NCI-H1694 treated with DMSO at 0.1 percent for 48 hours (cell line): Measurements from ENCODE around the gene MPDZ.

Experiments used
- DNase-seq: peaks from one replicate; lab custom pipeline; 2025; lab: John Stamatoyannopoulos, UW

MPDZ gene

DNA sequence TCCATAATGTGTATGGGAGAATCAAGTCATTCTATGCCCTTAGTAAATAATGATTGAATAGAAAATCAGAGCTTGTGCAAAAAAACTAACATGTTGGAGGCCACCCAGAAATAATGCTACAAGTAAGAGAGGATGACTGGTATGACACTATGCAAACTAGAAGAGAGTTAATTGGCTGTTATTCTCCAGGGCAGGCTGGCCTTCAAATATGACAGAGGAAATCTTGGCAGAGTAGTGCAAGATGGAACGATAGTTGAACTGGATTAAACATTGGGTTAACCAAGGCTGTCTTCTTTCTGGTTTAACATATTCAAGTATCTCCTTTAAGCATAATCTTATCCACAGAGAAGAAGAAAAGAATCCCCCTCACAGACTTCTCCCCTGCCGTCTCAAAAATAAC is 196.1 kb downstream of the MPDZ start:
- no peak for DNase-seq

DNA sequence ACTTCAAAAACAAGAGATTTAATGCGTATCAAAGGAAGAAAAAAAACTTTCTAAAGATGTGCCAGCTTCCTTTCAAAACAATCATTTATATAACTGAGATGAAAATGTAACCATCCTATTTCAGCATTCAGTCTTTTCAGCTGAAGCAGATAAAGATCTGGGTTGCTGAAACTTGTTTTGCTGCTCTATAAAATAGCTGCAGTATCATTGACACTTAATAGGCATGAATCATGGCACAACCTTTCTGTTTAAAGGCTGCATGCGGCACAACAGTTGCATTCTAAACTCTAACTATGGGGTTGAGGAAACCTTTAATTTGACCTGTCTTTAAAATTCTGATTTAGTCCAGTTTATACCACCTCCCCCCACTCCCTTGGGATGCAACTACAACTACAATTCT is 196.7 kb downstream of the MPDZ start:
- DNase-seq = no peak

- DNase-seq = no peak
Measured at GRCh38 chr9:13078164-13078563, 201.3 kb downstream of the MPDZ start.

DNA sequence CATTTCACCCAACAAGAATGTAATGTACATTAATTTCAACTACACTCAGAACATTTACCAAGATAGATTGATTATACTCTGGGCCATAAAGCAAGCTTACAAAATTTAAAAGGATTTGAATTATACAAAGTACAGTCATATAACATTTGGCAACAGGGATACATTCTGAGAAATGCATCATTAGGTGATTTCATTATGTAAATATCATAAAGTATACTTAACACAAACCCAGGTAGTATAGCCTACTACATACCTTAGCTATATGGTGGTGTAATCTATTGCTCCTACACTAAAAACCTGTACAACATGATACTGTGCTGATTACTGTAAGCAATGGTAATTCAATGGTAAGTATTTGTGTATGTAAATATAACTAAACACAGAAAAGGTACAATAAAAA is 202.9 kb downstream of the MPDZ start:
- no peak for DNase-seq

GRCh38 chr9:13071921-13072320 is 207.6 kb downstream of the MPDZ start:
- DNase-seq = no peak

DNA sequence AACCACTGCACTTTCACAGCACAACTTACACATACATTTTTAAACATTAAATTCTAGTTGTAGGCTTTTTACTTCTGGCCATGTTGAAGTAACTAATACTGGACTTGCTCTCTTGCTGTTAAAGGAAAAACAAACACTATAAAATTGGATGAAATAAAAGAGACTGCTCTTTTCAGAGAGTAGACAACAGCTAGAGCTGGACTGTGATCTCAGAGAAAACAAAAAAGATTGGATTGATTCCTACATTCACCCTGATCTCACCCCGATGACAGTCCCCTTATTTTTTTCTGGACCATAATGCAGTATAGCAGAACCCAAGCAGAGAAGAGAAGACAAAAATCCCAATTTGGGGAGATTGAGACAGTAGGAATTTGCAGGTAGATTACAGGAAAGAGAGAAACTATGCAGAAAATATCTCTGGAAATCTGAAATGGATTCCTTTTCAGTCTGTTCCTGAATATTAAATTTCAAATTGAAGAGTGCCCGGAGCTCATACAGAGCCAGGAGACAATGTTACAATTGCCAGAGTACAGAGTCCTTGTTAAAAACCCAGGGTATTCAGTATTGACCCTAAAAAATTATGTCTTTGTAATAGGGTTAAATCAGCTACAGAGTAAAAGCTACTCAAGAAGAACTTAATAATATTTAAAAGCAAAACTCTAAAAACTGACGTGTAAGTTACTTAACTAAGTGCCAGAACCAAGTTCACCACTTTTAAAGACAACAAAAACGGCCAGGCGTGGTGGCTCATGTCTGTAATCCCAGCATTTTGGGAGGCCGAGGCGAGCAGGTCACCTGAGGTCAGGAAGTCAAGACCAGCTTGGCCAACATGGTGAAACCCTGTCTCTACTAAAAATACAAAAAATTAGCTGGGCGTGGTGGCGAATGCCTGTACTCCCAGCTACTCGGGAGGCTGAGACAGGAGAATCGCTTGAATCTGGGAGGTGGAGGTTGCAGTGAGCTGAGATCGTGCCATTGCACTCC is 208.6 kb downstream of the MPDZ start:
- no peak for DNase-seq

DNA sequence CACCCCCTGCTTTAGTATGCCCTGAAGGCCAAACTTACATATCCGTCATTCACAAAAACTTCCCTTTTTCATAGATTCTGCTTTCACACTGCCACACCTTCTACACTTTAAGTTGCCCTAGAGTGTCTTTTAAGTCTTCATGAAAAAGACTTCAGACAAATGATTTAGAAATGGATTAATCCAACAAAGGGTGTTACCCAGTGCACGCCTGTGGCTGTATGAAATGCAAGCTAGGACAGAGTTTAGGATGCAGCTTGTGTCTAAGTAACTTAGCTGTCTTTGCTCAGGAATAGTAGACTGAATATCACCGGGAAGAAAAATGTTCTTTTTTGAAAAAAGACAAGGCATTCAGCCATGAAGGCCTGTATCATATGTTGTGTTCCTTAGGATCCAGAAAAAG is 210.0 kb downstream of the MPDZ start:
- DNase-seq = no peak

DNA sequence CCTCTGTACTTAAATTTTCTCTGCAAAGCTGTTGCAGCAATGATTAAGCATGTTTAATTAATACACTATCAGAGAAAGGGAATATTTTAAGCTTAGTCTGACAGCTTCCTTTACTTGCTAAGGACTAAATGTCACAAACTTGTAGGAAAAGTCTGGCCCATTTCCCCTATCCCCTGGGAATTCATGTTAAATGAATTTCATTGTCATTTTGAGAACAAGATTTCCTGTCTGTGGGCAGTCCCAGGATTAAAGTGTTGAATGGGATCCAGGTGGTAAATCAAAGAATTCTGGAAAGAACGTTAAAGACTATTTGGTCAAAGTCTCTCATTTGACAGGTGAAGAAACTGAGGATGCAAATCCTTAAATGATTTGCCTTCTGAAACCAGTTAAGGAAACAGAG is 214.8 kb downstream of the MPDZ start:
- no peak for DNase-seq

DNA sequence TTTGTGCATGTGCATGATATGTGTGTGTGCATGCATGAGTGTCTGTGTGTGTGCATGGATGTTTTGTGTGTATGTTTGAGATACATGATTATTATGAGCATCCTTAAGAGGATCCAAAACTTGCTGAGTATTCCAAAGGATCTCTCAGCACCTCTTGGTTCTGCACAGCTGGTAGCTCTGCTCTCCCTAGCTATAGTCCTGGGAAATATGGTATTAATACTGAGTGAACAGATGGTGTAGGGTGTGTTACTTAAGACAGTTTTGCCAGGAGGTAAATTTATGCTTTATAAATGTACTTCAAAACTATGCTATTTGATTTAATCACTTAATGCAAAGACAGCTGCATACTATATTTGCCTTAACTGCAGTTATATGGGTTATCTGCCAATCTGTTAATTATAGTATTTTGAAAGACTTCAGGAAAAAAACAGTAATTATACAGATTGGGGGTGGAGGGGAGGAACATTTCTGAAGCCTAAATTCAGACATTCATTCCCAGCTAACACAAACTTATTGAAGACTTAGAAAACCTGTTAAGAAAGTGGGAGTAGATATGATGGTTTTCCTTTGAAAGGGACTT is 215.5 kb downstream of the MPDZ start:
- DNase-seq = peak; percentile 86

- no peak for DNase-seq
Measured at GRCh38 chr9:13061390-13061789, 218.1 kb downstream of the MPDZ start.
